K562 (cell line): ENCODE results near the gene SLC6A1. TPM values are rescaled to one million over a fixed set of nuclear protein-coding genes. Genes with fewer than 3 reads are reported as not detected.

Source experiments
- AFF1 ChIP-seq, 2 experiments: fragments of 450-650 bp; IDR thresholded peaks; 2 replicates each; pipeline ENCODE4 v1.6.1; 2018; ENCODE audit warnings: mild to moderate bottlenecking in 2 of 2, low read depth in 1 of 2; ENCODE audit not compliant: partially characterized antibody in 2 of 2
- CBX5 ChIP-seq: IDR thresholded peaks from 2 replicates; pipeline ENCODE4 v1.6.1; 2014; ENCODE audit warnings: low read depth, borderline replicate concordance
- FOXJ3 ChIP-seq: sonication (generic); formaldehyde crosslinking; IDR thresholded peaks from 2 replicates; pipeline ENCODE4 v1.4.0; 2020; ENCODE audit warnings: mild to moderate bottlenecking, missing genetic modification reagents
- GTF3C2 ChIP-seq: IDR thresholded peaks from 3 replicates; pipeline ENCODE4 v1.6.1; 2011; ENCODE audit warnings: borderline replicate concordance, mild to moderate bottlenecking, moderate library complexity; ENCODE audit not compliant: insufficient read length; ENCODE audit errors: extremely low read depth
- MNT ChIP-seq, 2 experiments: fragments of 450-650 bp; conservative IDR thresholded peaks; 2 replicates each; pipeline ENCODE4 v1.6.1; 2017; ENCODE audit warnings: mild to moderate bottlenecking in 2 of 2, moderate library complexity in 2 of 2
- MTA2 ChIP-seq: fragments of 450-650 bp; IDR thresholded peaks from 2 replicates; pipeline ENCODE4 v1.6.1; 2016; ENCODE audit warnings: low read depth
- PREB ChIP-seq: sonication (generic); formaldehyde crosslinking; IDR thresholded peaks from 2 replicates; pipeline ENCODE4 v1.8.1; 2023; ENCODE audit warnings: mild to moderate bottlenecking, missing genetic modification reagents
- RHOXF2B ChIP-seq: fragments of 250-450 bp; sonication (Bioruptor Pico); conservative IDR thresholded peaks from 2 replicates; pipeline ENCODE4 v1.5.1; 2021
- TCF7 ChIP-seq: sonication (generic); IDR thresholded peaks from 2 replicates; pipeline ENCODE4 v1.6.1; 2016; ENCODE audit warnings: antibody characterized with exemption, borderline replicate concordance
- TRIM25 ChIP-seq: fragments of 450-650 bp; IDR thresholded peaks from 2 replicates; pipeline ENCODE4 v1.7.0; 2016; ENCODE audit warnings: borderline replicate concordance
- ZBTB34 ChIP-seq: fragments of 250-450 bp; sonication (Bioruptor Pico); IDR thresholded peaks from 2 replicates; pipeline ENCODE4 v1.8.0; 2021; ENCODE audit warnings: mild to moderate bottlenecking, moderate library complexity
- ZNF197 ChIP-seq: fragments of 200-800 bp; sonication (Bioruptor generic); IDR thresholded peaks from 2 replicates; pipeline ENCODE4 v1.6.1; 2016; ENCODE audit warnings: low read depth, missing genetic modification characterization, missing compliant biosample characterization
- polyA plus RNA-seq, 8 experiments: library from polyadenylated mRNA; depleted of rRNA in 4 of 8; stranded (reverse) in 5 of 8; unstranded in 3 of 8; fragments of >200 nt; fragmentation: Nextera tagmentation in 2 of 8; fragmentation: Illumina TruSeq in 1 of 8; extraction: Ambion mirVana in 2 of 8; extraction: Trizol in 1 of 8; gene quantifications; 2 replicates each; pipeline versions ENCODE4 v1.2.1 to v1.2.3, GENCODE V29; 2011 to 2014; ENCODE audit warnings: inconsistent platforms in 1 of 8, missing spikeins in 1 of 8
- total RNA-seq, 7 experiments: library from RNA; depleted of rRNA in 6 of 7; stranded (reverse); fragments of >200 nt in 6 of 7; fragmentation: Illumina TruSeq in 2 of 7; extraction: Trizol in 2 of 7; gene quantifications; 2 replicates each; pipeline versions ENCODE4 v1.2.1 to v1.2.3, GENCODE V29; 2011 to 2021; ENCODE audit warnings: low replicate concordance in 1 of 7

The SLC6A1 gene
- total and polyA plus RNA-seq, 9 of the 15 experiments (the other 6 are each of a cell fraction or from before 2014, with no cell fraction given) = not detected

GRCh38 chr3:10961921-10962320, 30.6 kb upstream of the SLC6A1 start (continued):
- no peak for TF ChIP-seq ZBTB34 (CRISPR knock-in tag)
- no peak for TF ChIP-seq AFF1 (IDR thresholded peaks at IDR 0.05; ENCODE audit: low read depth in 1 of 2, partially characterized antibody in 2 of 2)
- TF ChIP-seq ZNF197 (CRISPR knock-in tag) = no peak
- TF ChIP-seq PREB (CRISPR knock-in tag) = no peak
- TF ChIP-seq GTF3C2 = no peak
- no peak for TF ChIP-seq CBX5
- TF ChIP-seq MNT (conservative IDR thresholded peaks at IDR 0.05) = no peak
- TF ChIP-seq TCF7 = no peak
- no peak for TF ChIP-seq FOXJ3 (CRISPR knock-in tag)
- TF ChIP-seq MTA2 = no peak
- TF ChIP-seq RHOXF2B (CRISPR knock-in tag) = no peak
- no peak for TF ChIP-seq TRIM25
